ENCODE results near the gene TNK2. TPM values are rescaled to one million over a fixed set of nuclear protein-coding genes. Genes with fewer than 3 reads are reported as not detected.

Gene TNK2
- total and polyA plus RNA-seq, 2 donors (not counting 3 experiments of a cell fraction or from before 2014, with no cell fraction given): 18.6 to 71.6 TPM

DNA sequence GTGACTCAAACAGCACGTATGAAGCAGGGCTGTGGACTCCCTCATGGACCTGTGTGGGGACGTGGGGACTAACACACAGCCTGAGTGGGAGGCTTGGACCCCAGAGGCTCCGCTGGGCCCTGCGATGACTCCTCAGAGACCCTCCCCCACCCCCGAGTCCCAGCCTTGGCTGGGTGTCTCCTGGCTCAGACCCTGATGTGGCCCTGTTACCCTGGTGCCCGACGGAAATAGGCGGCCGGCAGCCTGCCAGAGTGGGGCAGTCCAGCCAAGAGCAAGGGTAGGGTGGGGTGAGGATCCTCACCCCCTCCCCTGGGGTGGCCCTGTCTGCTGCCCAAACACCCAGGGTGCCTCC lies 15.3 kb downstream of the TNK2 start:
- Histone ChIP-seq H4K20me1 (replicated peaks; ENCODE audit: control insufficient read depth, extremely low read depth, insufficient read depth, low read length) (no peaks in the 10 kb centered on the region), H3K79me2 (ENCODE audit: control insufficient read depth, insufficient read depth, low read length) (peaks cover 4% of the 10 kb centered on the region), H3K36me3 (ENCODE audit: control insufficient read depth in 2 of 2, extremely low read depth in 1 of 2, insufficient read depth in 2 of 2, low read length in 2 of 2) (no peaks in the 10 kb centered on the region), H3K9me3 (replicated peaks; ENCODE audit: control insufficient read depth, insufficient read depth, low read length) (no peaks in the 10 kb centered on the region), H3K4me1 (ENCODE audit: control insufficient read depth, extremely low read depth, insufficient read depth, low read length) (peaks cover 42% of the 10 kb centered on the region), H3K4me3 (replicated peaks in 1 of 3; ENCODE audit: insufficient read depth in 1 of 3, low read depth in 1 of 3, low read length in 3 of 3) (no peak overlapping the region), H3K9ac (replicated peaks; ENCODE audit: extremely low read depth, insufficient read depth, low read length) (peak overlapping the region; percentile 29), H3K4me2 (ENCODE audit: insufficient read depth, low read length) (peak overlapping the region; percentile 31), H3K27ac (ENCODE audit: insufficient read depth, low read depth, low read length) (peak overlapping the region; percentile 53), H3K9me1 (replicated peaks; ENCODE audit: control insufficient read depth, extremely low read depth, insufficient read depth, low read length) (no peaks in the 10 kb centered on the region), H3K27me3 (ENCODE audit: control insufficient read depth in 2 of 2, insufficient read depth in 2 of 2, low read length in 2 of 2) (no peaks in the 10 kb centered on the region), H2AFZ (ENCODE audit: low read depth, low read length) (peak overlapping the region; percentile 47)
- FAIRE-seq (no peak), DNase-seq (ENCODE audit: low read depth, low spot score) (no peak)
- dilution Hi-C loops (cut with MboI; ENCODE audit: extremely low pct_ligation_motif_present, low sequenced_read_pairs): no loop called here
- intact Hi-C loops (cut with micrococcal nuclease): loop anchor here (10.0 kb wide), 1 partner anchor 632 kb away; no protein-coding TSS in a partner anchor
- ChIA-PET POLR2A (interaction anchor here (0.5 to 2.0 kb wide), 2 partner anchors 30 to 1150 kb away, joined by 5 to 9 read pairs; no protein-coding TSS in a partner anchor), CTCF (interaction anchor here (3.2 to 10.5 kb wide), 5 partner anchors 8 to 39 kb away, joined by 53 to 454 read pairs (median 147); no protein-coding TSS in a partner anchor)
- TF ChIP-seq EZH2 (IDR thresholded peaks at IDR 0.05; ENCODE audit: borderline replicate concordance, low read depth, low read length, severe bottlenecking): no peak
- TF ChIP-seq JUN (IDR thresholded peaks at IDR 0.05; ENCODE audit: borderline replicate concordance, insufficient read depth, insufficient read length, low read depth): no peak
- TF ChIP-seq POLR2AphosphoS5 (IDR thresholded peaks at IDR 0.05; ENCODE audit: insufficient read depth, low read depth, low read length): no peak
- TF ChIP-seq, protein P1, sequence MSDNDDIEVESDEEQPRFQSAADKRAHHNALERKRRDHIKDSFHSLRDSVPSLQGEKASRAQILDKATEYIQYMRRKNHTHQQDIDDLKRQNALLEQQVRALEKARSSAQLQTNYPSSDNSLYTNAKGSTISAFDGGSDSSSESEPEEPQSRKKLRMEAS (IDR thresholded peaks at IDR 0.05; ENCODE audit: insufficient read depth, insufficient read length): no peak
- TF ChIP-seq FOS (IDR thresholded peaks at IDR 0.05; ENCODE audit: borderline replicate concordance, insufficient read depth, low read length): no peak
- no peak for TF ChIP-seq GATA2 (IDR thresholded peaks at IDR 0.05; ENCODE audit: insufficient read depth, insufficient read length, low read depth, low read length)
- TF ChIP-seq, protein P2, sequence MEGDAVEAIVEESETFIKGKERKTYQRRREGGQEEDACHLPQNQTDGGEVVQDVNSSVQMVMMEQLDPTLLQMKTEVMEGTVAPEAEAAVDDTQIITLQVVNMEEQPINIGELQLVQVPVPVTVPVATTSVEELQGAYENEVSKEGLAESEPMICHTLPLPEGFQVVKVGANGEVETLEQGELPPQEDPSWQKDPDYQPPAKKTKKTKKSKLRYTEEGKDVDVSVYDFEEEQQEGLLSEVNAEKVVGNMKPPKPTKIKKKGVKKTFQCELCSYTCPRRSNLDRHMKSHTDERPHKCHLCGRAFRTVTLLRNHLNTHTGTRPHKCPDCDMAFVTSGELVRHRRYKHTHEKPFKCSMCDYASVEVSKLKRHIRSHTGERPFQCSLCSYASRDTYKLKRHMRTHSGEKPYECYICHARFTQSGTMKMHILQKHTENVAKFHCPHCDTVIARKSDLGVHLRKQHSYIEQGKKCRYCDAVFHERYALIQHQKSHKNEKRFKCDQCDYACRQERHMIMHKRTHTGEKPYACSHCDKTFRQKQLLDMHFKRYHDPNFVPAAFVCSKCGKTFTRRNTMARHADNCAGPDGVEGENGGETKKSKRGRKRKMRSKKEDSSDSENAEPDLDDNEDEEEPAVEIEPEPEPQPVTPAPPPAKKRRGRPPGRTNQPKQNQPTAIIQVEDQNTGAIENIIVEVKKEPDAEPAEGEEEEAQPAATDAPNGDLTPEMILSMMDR (IDR thresholded peaks at IDR 0.05; ENCODE audit: extremely low read depth in 1 of 2, insufficient read depth in 1 of 2, low read depth in 1 of 2, low read length in 2 of 2): no peak
- TF ChIP-seq POLR2A (IDR thresholded peaks at IDR 0.05; ENCODE audit: low read depth, low read length): no peak
- no peak for TF ChIP-seq MYC (IDR thresholded peaks at IDR 0.05; ENCODE audit: low read depth, low read length)
- no TSS peak for BruUV-seq (replicated peaks)

All from endothelial cell of umbilical vein (primary cell).